ENCODE results near the gene IL4I1. TPM values are rescaled to one million over a fixed set of nuclear protein-coding genes. Genes with fewer than 3 reads are reported as not detected.
A peak's percentile ranks its signal among the peaks of the same experiment; 100 is the strongest.

The IL4I1 gene
- total and polyA plus RNA-seq, 11 donors: 0.27 to 21.6 (median 0.44) TPM; not detected in 4

DNA sequence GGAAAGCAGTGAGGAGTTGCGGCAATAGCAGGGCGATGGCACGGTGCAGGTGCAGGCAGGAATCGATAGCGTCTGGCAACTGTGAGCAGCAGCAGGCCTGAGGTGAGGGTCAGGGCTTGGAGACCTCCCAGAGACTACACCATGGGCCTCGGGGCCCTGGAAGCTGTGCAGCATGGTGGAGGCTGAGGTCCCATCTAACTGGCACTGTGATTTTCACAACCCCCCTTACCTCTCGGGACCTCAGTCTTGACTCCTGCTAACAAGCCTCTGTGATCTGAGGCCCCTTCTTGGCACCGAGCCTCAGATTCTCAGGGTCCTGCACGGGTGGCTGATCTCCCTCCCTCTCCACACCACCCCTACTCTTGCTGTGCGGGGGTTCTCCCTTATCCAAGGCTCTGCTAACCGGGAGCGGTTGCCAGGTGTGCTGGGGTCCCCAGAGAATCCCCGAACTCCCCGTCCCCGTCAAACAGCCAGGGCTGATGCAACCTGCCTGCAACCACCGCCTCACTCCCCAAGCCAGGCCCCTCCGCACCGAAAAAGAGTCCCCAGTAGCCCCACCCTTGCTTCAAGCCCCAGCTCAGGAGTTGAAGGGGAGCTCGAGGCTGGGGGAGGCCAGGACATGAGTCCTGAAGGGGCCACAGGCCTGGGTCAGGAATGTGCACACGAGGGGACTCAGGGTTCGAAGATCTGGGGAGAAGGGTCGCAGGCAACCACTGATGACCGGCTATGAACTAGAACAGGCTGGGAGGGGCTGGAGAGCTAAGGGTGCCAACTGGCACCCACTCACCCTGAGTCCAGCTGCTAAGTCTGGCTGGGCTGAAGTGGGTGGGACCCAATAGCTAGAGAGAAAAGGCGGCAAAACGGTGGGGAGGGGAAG is 27.6 kb upstream of the IL4I1 start:
- no peaks in the 10 kb centered on the region for H3K27me3 ChIP-seq
- H3K36me3 ChIP-seq: peaks cover 0 to 79% (median 39%) of the 10 kb centered on the region in 9 donors
- peaks cover 0 to 64% (median 23%) of the 10 kb centered on the region in 12 donors for H3K4me1 ChIP-seq
- no peaks in the 10 kb centered on the region for H3K9me3 ChIP-seq
- no peak for DNase-seq
- ATAC-seq: no peak
- peak overlapping the region in 1 of 12 donors; percentile 63 for H3K27ac ChIP-seq
- TF ChIP-seq, protein P1, sequence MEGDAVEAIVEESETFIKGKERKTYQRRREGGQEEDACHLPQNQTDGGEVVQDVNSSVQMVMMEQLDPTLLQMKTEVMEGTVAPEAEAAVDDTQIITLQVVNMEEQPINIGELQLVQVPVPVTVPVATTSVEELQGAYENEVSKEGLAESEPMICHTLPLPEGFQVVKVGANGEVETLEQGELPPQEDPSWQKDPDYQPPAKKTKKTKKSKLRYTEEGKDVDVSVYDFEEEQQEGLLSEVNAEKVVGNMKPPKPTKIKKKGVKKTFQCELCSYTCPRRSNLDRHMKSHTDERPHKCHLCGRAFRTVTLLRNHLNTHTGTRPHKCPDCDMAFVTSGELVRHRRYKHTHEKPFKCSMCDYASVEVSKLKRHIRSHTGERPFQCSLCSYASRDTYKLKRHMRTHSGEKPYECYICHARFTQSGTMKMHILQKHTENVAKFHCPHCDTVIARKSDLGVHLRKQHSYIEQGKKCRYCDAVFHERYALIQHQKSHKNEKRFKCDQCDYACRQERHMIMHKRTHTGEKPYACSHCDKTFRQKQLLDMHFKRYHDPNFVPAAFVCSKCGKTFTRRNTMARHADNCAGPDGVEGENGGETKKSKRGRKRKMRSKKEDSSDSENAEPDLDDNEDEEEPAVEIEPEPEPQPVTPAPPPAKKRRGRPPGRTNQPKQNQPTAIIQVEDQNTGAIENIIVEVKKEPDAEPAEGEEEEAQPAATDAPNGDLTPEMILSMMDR (IDR thresholded peaks at IDR 0.05): no peak
- TF ChIP-seq POLR2A (IDR thresholded peaks at IDR 0.05): no peak
- WGBS, 4 donors: 67 to 79% (median 76%) methylated on average over 18 to 25 of the region's 25 CpGs
- intact Hi-C loops (cut with DNase I): no loop called here
- H3K4me3 ChIP-seq: no peak overlapping the region

DNA sequence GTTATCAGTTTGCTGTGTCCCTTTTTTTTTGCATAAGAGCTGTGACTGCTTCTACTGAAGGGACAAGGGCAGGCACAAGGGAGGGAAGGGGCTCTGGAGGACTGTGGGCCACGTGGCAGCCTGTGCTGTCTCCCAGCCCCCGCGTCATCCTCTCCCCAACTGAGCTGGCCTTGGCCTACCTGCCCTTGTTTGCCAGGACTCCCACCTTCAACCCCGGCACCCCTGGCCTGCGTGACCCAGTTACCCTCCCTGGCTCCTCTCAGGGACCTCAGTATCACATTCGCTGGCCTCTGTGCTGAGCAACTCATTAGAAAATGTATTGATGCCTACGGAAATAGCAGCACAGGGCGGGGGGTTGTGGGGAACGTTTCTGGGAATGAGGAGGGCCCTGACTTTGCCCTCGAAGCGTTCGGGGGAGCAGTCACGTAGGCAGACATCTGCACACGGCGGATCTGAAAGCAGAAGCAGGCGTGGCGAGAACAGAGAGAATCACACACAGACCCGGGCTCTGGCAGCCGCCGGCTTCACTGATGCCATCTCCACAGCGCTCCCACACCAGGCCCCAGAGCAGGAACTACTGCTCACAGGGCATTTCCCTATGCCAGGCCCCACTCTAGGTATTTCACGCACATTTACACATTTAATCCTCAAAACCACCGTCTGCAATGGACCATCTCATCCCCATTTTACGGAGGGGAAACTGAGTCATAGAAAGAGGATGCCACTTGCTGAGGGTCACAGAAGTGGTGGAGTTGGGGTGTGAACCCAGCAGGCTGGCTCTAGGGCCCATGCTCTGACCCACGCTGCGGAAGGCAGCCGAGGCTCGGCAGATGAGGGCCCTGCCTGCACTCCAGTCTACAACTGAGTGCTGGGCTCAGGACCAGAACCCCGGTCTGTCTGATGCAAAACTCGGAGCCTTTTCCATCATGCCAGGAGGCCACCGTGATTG is 26.6 kb upstream of the IL4I1 start:
- ATAC-seq: no peak
- no peak for TF ChIP-seq POLR2A (IDR thresholded peaks at IDR 0.05)
- TF ChIP-seq, protein P1 (IDR thresholded peaks at IDR 0.05): no peak

DNA sequence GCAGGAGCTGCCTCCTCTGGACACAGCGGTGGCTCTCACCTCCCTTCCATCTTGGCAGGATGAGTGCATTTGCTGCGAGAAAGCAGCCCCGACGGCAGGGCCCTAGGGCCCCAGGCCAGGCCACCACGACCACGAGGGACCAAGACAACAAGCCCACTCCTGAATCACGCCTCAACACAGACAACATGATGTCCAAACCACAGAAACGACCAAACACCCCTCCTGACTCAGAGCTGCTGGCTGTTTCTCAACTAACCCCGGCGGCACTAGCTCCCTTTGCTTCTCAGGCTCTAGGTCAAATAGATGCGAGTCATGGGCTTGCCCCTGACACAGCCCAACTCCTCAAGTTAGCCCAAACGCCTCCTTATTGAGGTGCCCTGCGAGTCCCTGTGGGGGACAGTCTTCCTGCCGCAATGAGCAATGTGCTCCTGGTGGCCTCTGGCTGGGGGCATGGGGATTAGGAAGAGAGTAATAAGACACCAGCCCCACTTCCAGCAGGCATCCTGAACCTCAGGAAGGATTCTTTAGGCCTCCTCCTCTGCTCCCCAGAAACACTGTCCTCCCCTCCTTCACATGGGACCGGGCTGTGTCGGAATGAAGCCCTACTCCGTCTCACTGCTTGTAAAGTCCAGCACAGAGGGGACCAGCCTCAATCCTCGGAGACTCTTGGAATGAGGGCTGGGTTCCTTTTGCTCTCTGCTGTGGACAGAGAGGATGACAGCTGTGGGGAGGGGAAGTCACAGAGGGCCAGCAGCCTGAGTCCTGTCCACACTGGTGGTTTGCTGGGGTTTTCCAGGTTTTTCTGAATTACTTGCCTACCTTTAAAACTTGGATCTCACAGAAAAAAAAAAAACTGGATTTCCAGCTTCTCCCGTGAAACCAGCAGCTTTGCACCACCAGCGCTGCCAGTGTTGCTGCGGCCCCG is 25.4 kb upstream of the IL4I1 start:
- TF ChIP-seq POLR2A (IDR thresholded peaks at IDR 0.05): no peak
- TF ChIP-seq, protein P1 (IDR thresholded peaks at IDR 0.05): no peak
- H3K27ac ChIP-seq: peak overlapping the region in 1 of 12 donors; percentile 62
- H3K36me3 ChIP-seq: peaks cover 0 to 88% (median 44%) of the 10 kb centered on the region in 9 donors
- no peaks in the 10 kb centered on the region for H3K9me3 ChIP-seq
- 82 to 89% (median 87%) methylated on average over 19 to 22 of the region's 22 CpGs for WGBS, 4 donors
- no peak overlapping the region for H3K4me3 ChIP-seq
- H3K27me3 ChIP-seq: no peaks in the 10 kb centered on the region
- H3K4me1 ChIP-seq: peaks cover 0 to 60% (median 9%) of the 10 kb centered on the region in 12 donors
- ATAC-seq: peak in 1 of 4 donors; percentile 17
- intact Hi-C loops (cut with DNase I): no loop called here
- no peak for DNase-seq

More for the DNA sequence above, 26.6 kb upstream of the IL4I1 start:
- Histone ChIP-seq H3K4me1 (peaks cover 0 to 63% (median 19%) of the 10 kb centered on the region in 12 donors), H3K36me3 (peaks cover 0 to 84% (median 42%) of the 10 kb centered on the region in 9 donors), H3K4me3 (no peak overlapping the region), H3K27me3 (no peaks in the 10 kb centered on the region), H3K9me3 (no peaks in the 10 kb centered on the region), H3K27ac (peak overlapping the region in 1 of 12 donors; percentile 63)
- peak in 1 of 5 donors; percentile 29 for DNase-seq
- 87 to 91% (median 89%) methylated on average over 31 of the region's 31 CpGs for WGBS, 4 donors
- intact Hi-C loops (cut with DNase I): no loop called here
